Measurements from ENCODE around the gene G6PC3. TPM values are rescaled to one million over a fixed set of nuclear protein-coding genes. Genes with fewer than 3 reads are reported as not detected.

Gene G6PC3
- total RNA-seq, 4 donors from 2014 or later = 41.4 to 104 (median 80.8) TPM

DNA sequence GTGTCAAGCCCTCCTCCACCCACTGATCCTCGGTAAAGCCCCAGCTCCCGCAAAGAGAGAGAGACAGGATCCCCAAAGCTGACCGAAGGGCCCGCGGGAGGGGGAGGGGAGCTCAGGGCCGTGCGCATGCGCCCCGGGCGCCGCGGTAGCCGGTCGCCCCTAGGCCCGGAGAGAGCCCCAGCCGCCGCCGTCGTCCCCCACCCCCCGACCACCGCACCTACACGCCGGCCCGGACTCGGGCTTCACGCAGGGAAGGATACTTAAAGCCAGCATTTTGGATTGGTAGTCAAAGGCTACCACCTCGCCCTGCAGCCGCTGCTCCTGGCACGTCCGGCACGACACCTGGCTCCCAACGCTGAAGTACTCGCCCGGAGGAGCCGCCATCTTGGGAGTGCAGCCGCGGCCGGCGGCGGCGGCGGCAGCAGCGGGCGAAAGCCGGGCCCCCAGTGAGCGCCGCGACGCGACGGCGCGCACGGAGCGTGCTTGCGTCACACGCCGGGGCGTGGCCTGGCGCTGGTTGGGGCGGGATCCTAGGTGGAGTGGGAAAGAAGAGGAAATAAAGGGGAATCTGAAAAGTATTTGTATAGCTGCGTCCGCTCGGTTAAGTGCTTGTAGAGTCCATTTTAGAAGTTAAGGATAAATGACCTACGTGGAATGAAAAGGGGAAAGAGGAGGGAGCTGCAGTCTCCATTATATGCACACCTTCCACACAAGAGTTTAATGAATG lies 4.2 kb upstream of the G6PC3 start, which contains the start of gene LSM12:
Gene LSM12, minus strand, starts transcription at position 468 of the 727 bp plus-strand sequence. Its CDS starts 84 bp downstream, at position 384.
- Histone ChIP-seq H3K4me3 (replicated peaks in 1 of 3) (peak within 1 kb of the TSS; percentile 19 to 88 (median 60)), H3K36me3 (peaks cover 14 to 18% of the 10 kb centered on the region in 2 donors), H3K4me1 (peaks cover 12 to 21% of the 10 kb centered on the region in 2 donors), H3K27ac (peak within 1 kb of the TSS; percentile 92 to 93 (median 92)), H3K27me3 (no peaks in the 10 kb centered on the region), H3K9me3 (no peaks in the 10 kb centered on the region)
- 0 to 1% methylated on average over 24 to 38 of the region's 65 CpGs for WGBS, 2 donors
- TF ChIP-seq POLR2A (IDR thresholded peaks at IDR 0.05) (peak in 1 of 2 donors; percentile 92), CTCF (IDR thresholded peaks at IDR 0.05) (no peak)
- intact Hi-C loops (cut with DNase I) = no loop called here
- DNase-seq = peak; percentile 85 to 89

- H3K4me3 ChIP-seq (replicated peaks in 1 of 3) = no peak overlapping the region
- H3K9me3 ChIP-seq = no peaks in the 10 kb centered on the region
- H3K4me1 ChIP-seq = peaks cover 20 to 28% of the 10 kb centered on the region in 2 donors
- intact Hi-C loops (cut with DNase I) = no loop called here
- no peaks in the 10 kb centered on the region for H3K27me3 ChIP-seq
- DNase-seq = no peak
- peaks cover 10 to 13% of the 10 kb centered on the region in 2 donors for H3K36me3 ChIP-seq
- 85 to 87% methylated on average over 9 of the region's 9 CpGs for WGBS, 2 donors
- TF ChIP-seq POLR2A (IDR thresholded peaks at IDR 0.05) (no peak), CTCF (IDR thresholded peaks at IDR 0.05) (no peak)
- H3K27ac ChIP-seq = peak overlapping the region in 1 of 3 donors; percentile 93
Measured at GRCh38 chr17:44067545-44067940, 3.0 kb upstream of the G6PC3 start.

GRCh38 chr17:44069974-44070454 lies 521 bp upstream of the G6PC3 start:
- no peak for TF ChIP-seq CTCF (IDR thresholded peaks at IDR 0.05)
- no peak for TF ChIP-seq POLR2A (IDR thresholded peaks at IDR 0.05)
- H3K27me3 ChIP-seq = no peaks in the 10 kb centered on the region
- intact Hi-C loops (cut with DNase I) = loop anchor here (10.0 kb wide), 1 partner anchor 55 kb away; the partner anchor contains the start of gene HDAC5
- DNase-seq = peak in 1 of 2 donors; percentile 24
- peaks cover 20 to 28% of the 10 kb centered on the region in 2 donors for H3K4me1 ChIP-seq
- WGBS, 2 donors = 26 to 30% methylated on average over 7 of the region's 7 CpGs
- no peaks in the 10 kb centered on the region for H3K9me3 ChIP-seq
- H3K27ac ChIP-seq = peak overlapping the region; percentile 21 to 88 (median 31)
- H3K36me3 ChIP-seq = no peaks in the 10 kb centered on the region
- H3K4me3 ChIP-seq (replicated peaks in 1 of 3) = peak overlapping the region in 1 of 3 donors; percentile 78

DNA sequence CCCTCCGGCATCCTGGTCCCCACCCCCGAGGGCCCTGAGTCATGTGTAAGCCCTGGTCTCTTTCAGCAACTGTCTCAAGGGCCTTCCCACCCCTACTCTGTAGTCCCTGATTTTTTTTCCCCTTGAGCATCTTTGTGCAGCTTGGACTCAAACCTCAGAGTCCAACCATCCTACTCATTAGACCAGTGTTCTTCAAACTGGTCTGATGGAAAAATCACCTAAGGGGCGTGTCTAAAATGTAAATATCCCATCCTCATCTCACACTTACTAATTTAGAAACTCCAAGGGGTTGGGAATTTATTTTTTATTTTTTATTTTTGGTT lies 624 bp downstream of the G6PC3 start:
- peak overlapping the region; percentile 34 to 78 (median 76) for H3K4me3 ChIP-seq (replicated peaks in 1 of 3)
- H3K9me3 ChIP-seq = no peaks in the 10 kb centered on the region
- peaks cover 3 to 8% of the 10 kb centered on the region in 2 donors for H3K36me3 ChIP-seq
- peak overlapping the region; percentile 55 to 88 (median 60) for H3K27ac ChIP-seq
- H3K4me1 ChIP-seq = peaks cover 20 to 23% of the 10 kb centered on the region in 2 donors
- intact Hi-C loops (cut with DNase I) = loop anchor here (10.0 kb wide), 1 partner anchor 54 kb away; the partner anchor contains the start of gene HDAC5
- no peaks in the 10 kb centered on the region for H3K27me3 ChIP-seq
- WGBS, 2 donors = 2 to 8% methylated on average over 3 of the region's 3 CpGs
- no peak for DNase-seq
- no peak for TF ChIP-seq CTCF (IDR thresholded peaks at IDR 0.05)
- TF ChIP-seq POLR2A (IDR thresholded peaks at IDR 0.05) = no peak

GRCh38 chr17:44071772-44072171 lies 1.2 kb downstream of the G6PC3 start:
- WGBS, 2 donors = 25 to 32% methylated on average over 2 of the region's 2 CpGs
- DNase-seq = no peak
- Histone ChIP-seq H3K4me3 (replicated peaks in 1 of 3) (peak overlapping the region in 1 of 3 donors; percentile 78), H3K36me3 (peaks cover 7 to 14% of the 10 kb centered on the region in 2 donors), H3K9me3 (no peaks in the 10 kb centered on the region), H3K4me1 (peaks cover 18 to 22% of the 10 kb centered on the region in 2 donors), H3K27me3 (no peaks in the 10 kb centered on the region), H3K27ac (peak overlapping the region in 2 of 3 donors; percentile 52 to 55)
- intact Hi-C loops (cut with DNase I) = loop anchor here (10.0 kb wide), 1 partner anchor 53 kb away; the partner anchor contains the start of gene HDAC5
- TF ChIP-seq CTCF (IDR thresholded peaks at IDR 0.05) = no peak

Measured in thyroid gland (tissue), 4 donors.